ENCODE data around the gene MEIOSIN. TPM values are rescaled to one million over a fixed set of nuclear protein-coding genes. Genes with fewer than 3 reads are reported as not detected.
"Not testable (repeated sequence)": the region's sequence is repeated elsewhere in the genome, so short reads cannot be mapped to it uniquely, and the experiment has no call there.

Gene MEIOSIN
- total RNA-seq, 4 donors from 2014 or later = not detected

DNA sequence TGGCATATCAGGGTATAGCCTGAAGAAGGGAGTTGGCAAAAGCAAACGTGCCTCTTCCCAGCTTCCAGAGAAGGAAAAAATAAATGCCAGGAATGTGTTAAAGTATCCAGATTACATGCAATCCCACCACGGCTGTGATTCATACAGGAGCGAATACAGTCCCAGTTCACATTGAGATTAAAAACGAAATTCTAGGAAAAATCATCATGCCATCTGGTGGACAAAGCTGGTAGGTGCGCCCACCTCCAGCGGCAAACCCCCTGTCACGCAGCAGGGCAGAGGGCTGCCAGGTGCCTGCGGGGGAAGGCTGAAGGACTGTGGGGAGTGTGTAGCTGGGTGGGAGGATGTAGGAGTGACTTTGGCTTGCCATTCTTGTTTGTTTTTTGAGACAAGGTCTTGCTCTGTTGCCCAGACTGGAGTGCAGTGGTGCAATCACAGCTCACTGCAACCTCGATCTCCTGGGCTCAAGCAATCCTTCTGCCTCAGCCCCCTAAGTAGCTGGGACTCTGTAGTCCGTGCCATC is 65.8 kb downstream of the MEIOSIN start:
- H3K36me3 ChIP-seq = no peaks in the 10 kb centered on the region
- H3K27ac ChIP-seq = peak overlapping the region; percentile 51 to 59
- H3K9me3 ChIP-seq = no peaks in the 10 kb centered on the region
- TF ChIP-seq, protein P1, sequence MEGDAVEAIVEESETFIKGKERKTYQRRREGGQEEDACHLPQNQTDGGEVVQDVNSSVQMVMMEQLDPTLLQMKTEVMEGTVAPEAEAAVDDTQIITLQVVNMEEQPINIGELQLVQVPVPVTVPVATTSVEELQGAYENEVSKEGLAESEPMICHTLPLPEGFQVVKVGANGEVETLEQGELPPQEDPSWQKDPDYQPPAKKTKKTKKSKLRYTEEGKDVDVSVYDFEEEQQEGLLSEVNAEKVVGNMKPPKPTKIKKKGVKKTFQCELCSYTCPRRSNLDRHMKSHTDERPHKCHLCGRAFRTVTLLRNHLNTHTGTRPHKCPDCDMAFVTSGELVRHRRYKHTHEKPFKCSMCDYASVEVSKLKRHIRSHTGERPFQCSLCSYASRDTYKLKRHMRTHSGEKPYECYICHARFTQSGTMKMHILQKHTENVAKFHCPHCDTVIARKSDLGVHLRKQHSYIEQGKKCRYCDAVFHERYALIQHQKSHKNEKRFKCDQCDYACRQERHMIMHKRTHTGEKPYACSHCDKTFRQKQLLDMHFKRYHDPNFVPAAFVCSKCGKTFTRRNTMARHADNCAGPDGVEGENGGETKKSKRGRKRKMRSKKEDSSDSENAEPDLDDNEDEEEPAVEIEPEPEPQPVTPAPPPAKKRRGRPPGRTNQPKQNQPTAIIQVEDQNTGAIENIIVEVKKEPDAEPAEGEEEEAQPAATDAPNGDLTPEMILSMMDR (IDR thresholded peaks at IDR 0.05) = peak; percentile 89 to 97 (median 92)
- TF ChIP-seq POLR2A (IDR thresholded peaks at IDR 0.05) = no peak
- H3K4me3 ChIP-seq = no peak overlapping the region
- no peaks in the 10 kb centered on the region for H3K4me1 ChIP-seq
- DNase-seq = peak; percentile 80
- no peaks in the 10 kb centered on the region for H3K27me3 ChIP-seq
- intact Hi-C loops (cut with DNase I; ENCODE audit: low total_unique reads) = no loop called here

DNA sequence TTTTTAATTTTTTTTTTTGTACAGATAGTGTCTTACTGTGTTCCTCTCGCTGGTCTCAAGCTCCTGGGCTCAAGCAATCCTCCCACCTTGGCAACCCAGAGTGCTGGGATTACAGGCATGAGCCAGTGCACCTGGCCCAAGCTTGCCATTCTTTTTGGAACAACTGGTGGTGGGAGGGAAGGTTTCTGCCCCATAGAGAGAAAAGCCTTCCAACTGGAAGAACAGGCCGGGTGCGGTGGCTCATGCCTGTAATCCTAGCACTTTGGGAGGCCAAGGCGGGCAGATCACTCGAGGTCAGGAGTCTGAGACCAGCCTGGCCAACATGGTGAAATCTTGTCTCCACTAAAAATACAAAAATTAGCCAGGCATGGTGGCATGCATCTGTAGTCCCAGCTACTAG is 66.3 kb downstream of the MEIOSIN start:
- peak overlapping the region; percentile 51 to 59 for H3K27ac ChIP-seq
- DNase-seq; H3K9me3 ChIP-seq; H3K4me1 ChIP-seq; H3K27me3 ChIP-seq; intact Hi-C loops (cut with DNase I; ENCODE audit: low total_unique reads); H3K36me3 ChIP-seq; H3K4me3 ChIP-seq: not testable (repeated sequence)

GRCh38 chr19:45800070-45800553 is 66.9 kb downstream of the MEIOSIN start:
- TF ChIP-seq POLR2A (IDR thresholded peaks at IDR 0.05) = no peak
- TF ChIP-seq, protein P1 (IDR thresholded peaks at IDR 0.05) = no peak
- Histone ChIP-seq H3K27me3 (no peaks in the 10 kb centered on the region), H3K27ac (peak overlapping the region; percentile 51 to 59), H3K9me3 (no peaks in the 10 kb centered on the region), H3K4me1 (no peaks in the 10 kb centered on the region), H3K4me3 (no peak overlapping the region), H3K36me3 (no peaks in the 10 kb centered on the region)
- DNase-seq = no peak
- intact Hi-C loops (cut with DNase I; ENCODE audit: low total_unique reads) = no loop called here

DNA sequence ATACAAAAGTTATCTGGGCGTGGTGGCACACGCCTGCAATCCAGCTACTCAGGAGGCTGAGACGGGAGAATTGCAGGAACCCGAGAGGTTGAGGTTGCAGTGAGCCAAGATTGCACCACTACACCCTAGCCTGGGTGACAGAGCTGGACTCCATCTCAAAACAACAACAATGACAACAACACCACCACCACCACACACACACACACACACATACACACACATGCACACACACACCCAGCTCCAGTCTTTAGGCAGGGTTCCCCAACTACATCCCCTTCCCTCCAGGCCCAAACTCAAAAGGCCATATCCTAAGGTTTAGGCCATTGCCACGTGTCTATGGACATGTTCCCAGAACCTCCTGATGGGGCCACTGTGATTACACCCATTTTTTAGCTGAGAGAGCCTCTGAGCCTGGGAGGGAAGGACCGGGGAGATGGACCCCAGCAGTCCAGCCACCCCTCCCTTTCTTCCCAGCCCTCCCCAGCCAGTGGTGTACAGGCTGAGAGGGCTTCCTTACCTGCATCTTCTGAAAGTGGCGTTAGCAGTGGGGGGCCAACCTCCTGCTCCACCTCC is 68.5 kb downstream of the MEIOSIN start:
- no peak for TF ChIP-seq POLR2A (IDR thresholded peaks at IDR 0.05)
- TF ChIP-seq, protein P1 (IDR thresholded peaks at IDR 0.05) = no peak
- intact Hi-C loops (cut with DNase I; ENCODE audit: low total_unique reads) = no loop called here
- H3K27ac ChIP-seq = no peak overlapping the region

GRCh38 chr19:45804140-45804958 is 71.1 kb downstream of the MEIOSIN start:
- intact Hi-C loops (cut with DNase I; ENCODE audit: low total_unique reads) = no loop called here
- Histone ChIP-seq H3K27me3 (no peaks in the 10 kb centered on the region), H3K9me3 (no peaks in the 10 kb centered on the region), H3K4me3 (no peak overlapping the region), H3K36me3 (no peaks in the 10 kb centered on the region), H3K27ac (no peak overlapping the region), H3K4me1 (no peaks in the 10 kb centered on the region)
- DNase-seq = no peak
- no peak for TF ChIP-seq POLR2A (IDR thresholded peaks at IDR 0.05)
- TF ChIP-seq, protein P1 (IDR thresholded peaks at IDR 0.05) = no peak

More for the DNA sequence above, 68.5 kb downstream of the MEIOSIN start:
- H3K36me3 ChIP-seq = no peaks in the 10 kb centered on the region
- no peak for DNase-seq
- no peaks in the 10 kb centered on the region for H3K27me3 ChIP-seq
- H3K9me3 ChIP-seq = no peaks in the 10 kb centered on the region
- H3K4me1 ChIP-seq = no peaks in the 10 kb centered on the region
- no peak overlapping the region for H3K4me3 ChIP-seq

Measured in uterus (tissue), 4 donors.